SK-N-SH (cell line): Measurements from ENCODE around the gene GNA14.

Source experiments
- EZH2phosphoT487 ChIP-seq: fragments of 200-600 bp; sonication (generic); IDR thresholded peaks from 2 replicates; pipeline ENCODE4 v1.6.1; 2017; ENCODE audit warnings: low read depth, mixed run types, mild to moderate bottlenecking, antibody characterized with exemption, moderate library complexity, borderline replicate concordance
- FOSL2 ChIP-seq: IDR thresholded peaks from 2 replicates; pipeline ENCODE4 v1.4.0; 2012; ENCODE audit warnings: low read depth, mild to moderate bottlenecking, moderate library complexity, borderline replicate concordance
- NFIC ChIP-seq: IDR thresholded peaks from 2 replicates; pipeline ENCODE4 v1.4.0; 2012; ENCODE audit warnings: borderline replicate concordance
- NRF1 ChIP-seq: IDR thresholded peaks from 2 replicates; pipeline ENCODE4 v1.6.1; 2012; ENCODE audit warnings: low read depth, mild to moderate bottlenecking, low read length
- POLR2AphosphoS5 ChIP-seq: IDR thresholded peaks from 2 replicates; pipeline ENCODE4 v1.6.1; 2012; ENCODE audit warnings: low read depth, low read length
- TAF1 ChIP-seq: IDR thresholded peaks from 2 replicates; pipeline ENCODE4 v1.6.1; 2012; ENCODE audit warnings: low read depth, mild to moderate bottlenecking, low read length, moderate library complexity, borderline replicate concordance
- TEAD4 ChIP-seq: IDR thresholded peaks from 2 replicates; pipeline ENCODE4 v1.4.0; 2012; ENCODE audit warnings: mild to moderate bottlenecking, borderline replicate concordance; ENCODE audit not compliant: insufficient read depth
- TF ChIP-seq, protein P1 (sequence below): fragments of 200-600 bp; sonication (generic); IDR thresholded peaks from 2 replicates; pipeline ENCODE4 v1.6.1; 2017; ENCODE audit warnings: antibody characterized with exemption, mild to moderate bottlenecking, moderate library complexity
- TF ChIP-seq, protein P2 (sequence below): IDR thresholded peaks from 2 replicates; pipeline ENCODE4 v1.6.1; 2012; ENCODE audit warnings: mild to moderate bottlenecking, low read depth, low read length, moderate library complexity
- TF ChIP-seq, protein P3 (sequence below): IDR thresholded peaks from 2 replicates; pipeline ENCODE4 v1.4.0; 2012; ENCODE audit warnings: low read depth, borderline replicate concordance
- TF ChIP-seq, protein P4 (sequence below): fragments of 150-350 bp; IDR thresholded peaks from 2 replicates; pipeline ENCODE4 v1.6.1; 2016; ENCODE audit warnings: mild to moderate bottlenecking, low read depth, low read length

DNA sequence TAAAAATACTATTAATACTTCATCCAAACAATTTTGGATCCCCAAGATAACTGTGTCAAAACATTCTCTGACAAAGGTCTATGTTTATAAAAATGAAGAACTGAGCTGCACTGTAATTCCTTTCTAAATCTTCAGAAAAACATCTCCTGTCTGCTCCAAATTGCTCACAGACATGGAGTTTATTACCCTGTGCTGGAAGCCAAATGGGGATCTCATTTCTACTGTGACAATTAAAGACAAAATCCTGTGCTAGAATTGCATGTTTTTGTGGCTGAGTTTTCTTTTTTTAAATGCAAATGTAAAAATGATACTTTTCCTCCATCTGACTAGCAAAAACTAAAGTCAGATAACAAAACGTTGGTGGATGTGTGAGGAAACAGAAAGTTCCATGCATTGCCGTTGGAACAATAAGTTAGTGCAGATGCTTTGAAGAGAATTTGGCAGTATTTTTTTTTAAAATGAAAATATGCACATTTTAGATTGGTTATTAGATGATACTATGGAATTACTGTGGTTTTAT lies 93.5 kb downstream of the GNA14 start:
- TF ChIP-seq, protein P1, sequence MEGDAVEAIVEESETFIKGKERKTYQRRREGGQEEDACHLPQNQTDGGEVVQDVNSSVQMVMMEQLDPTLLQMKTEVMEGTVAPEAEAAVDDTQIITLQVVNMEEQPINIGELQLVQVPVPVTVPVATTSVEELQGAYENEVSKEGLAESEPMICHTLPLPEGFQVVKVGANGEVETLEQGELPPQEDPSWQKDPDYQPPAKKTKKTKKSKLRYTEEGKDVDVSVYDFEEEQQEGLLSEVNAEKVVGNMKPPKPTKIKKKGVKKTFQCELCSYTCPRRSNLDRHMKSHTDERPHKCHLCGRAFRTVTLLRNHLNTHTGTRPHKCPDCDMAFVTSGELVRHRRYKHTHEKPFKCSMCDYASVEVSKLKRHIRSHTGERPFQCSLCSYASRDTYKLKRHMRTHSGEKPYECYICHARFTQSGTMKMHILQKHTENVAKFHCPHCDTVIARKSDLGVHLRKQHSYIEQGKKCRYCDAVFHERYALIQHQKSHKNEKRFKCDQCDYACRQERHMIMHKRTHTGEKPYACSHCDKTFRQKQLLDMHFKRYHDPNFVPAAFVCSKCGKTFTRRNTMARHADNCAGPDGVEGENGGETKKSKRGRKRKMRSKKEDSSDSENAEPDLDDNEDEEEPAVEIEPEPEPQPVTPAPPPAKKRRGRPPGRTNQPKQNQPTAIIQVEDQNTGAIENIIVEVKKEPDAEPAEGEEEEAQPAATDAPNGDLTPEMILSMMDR: no peak
- TF ChIP-seq POLR2AphosphoS5 (no peak), TAF1 (no peak), TEAD4 (no peak), EZH2phosphoT487 (no peak), FOSL2 (no peak), NRF1 (no peak), NFIC (no peak)
- TF ChIP-seq, protein P2, sequence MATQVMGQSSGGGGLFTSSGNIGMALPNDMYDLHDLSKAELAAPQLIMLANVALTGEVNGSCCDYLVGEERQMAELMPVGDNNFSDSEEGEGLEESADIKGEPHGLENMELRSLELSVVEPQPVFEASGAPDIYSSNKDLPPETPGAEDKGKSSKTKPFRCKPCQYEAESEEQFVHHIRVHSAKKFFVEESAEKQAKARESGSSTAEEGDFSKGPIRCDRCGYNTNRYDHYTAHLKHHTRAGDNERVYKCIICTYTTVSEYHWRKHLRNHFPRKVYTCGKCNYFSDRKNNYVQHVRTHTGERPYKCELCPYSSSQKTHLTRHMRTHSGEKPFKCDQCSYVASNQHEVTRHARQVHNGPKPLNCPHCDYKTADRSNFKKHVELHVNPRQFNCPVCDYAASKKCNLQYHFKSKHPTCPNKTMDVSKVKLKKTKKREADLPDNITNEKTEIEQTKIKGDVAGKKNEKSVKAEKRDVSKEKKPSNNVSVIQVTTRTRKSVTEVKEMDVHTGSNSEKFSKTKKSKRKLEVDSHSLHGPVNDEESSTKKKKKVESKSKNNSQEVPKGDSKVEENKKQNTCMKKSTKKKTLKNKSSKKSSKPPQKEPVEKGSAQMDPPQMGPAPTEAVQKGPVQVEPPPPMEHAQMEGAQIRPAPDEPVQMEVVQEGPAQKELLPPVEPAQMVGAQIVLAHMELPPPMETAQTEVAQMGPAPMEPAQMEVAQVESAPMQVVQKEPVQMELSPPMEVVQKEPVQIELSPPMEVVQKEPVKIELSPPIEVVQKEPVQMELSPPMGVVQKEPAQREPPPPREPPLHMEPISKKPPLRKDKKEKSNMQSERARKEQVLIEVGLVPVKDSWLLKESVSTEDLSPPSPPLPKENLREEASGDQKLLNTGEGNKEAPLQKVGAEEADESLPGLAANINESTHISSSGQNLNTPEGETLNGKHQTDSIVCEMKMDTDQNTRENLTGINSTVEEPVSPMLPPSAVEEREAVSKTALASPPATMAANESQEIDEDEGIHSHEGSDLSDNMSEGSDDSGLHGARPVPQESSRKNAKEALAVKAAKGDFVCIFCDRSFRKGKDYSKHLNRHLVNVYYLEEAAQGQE: no peak
- TF ChIP-seq, protein P3, sequence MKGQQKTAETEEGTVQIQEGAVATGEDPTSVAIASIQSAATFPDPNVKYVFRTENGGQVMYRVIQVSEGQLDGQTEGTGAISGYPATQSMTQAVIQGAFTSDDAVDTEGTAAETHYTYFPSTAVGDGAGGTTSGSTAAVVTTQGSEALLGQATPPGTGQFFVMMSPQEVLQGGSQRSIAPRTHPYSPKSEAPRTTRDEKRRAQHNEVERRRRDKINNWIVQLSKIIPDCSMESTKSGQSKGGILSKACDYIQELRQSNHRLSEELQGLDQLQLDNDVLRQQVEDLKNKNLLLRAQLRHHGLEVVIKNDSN: no peak
- TF ChIP-seq, protein P4, sequence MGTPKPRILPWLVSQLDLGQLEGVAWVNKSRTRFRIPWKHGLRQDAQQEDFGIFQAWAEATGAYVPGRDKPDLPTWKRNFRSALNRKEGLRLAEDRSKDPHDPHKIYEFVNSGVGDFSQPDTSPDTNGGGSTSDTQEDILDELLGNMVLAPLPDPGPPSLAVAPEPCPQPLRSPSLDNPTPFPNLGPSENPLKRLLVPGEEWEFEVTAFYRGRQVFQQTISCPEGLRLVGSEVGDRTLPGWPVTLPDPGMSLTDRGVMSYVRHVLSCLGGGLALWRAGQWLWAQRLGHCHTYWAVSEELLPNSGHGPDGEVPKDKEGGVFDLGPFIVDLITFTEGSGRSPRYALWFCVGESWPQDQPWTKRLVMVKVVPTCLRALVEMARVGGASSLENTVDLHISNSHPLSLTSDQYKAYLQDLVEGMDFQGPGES: no peak
